HFFc6 (cell line): ENCODE data around the gene HBG1. TPM values are rescaled to one million over a fixed set of nuclear protein-coding genes. Genes with fewer than 3 reads are reported as not detected.

Source experiments
- DNase-seq: peaks from one replicate; pipeline ENCODE4 v3.0.0-alpha.2; 2018
- H3K27ac Mint-ChIP-seq: 2 replicates; pipeline ENCODE4 v1.8.0; 2020; ENCODE audit warnings: mild to moderate bottlenecking, mixed read lengths
- H3K27me3 Mint-ChIP-seq: 2 replicates; pipeline ENCODE4 v1.8.0; 2021; ENCODE audit warnings: mild to moderate bottlenecking, moderate library complexity, mixed read lengths; ENCODE audit not compliant: insufficient read depth
- H3K36me3 Mint-ChIP-seq: 2 replicates; pipeline ENCODE4 v1.8.0; 2021; ENCODE audit warnings: low read depth, mixed read lengths
- H3K4me1 Mint-ChIP-seq: 2 replicates; pipeline ENCODE4 v1.8.0; 2020; ENCODE audit warnings: low read depth, mixed read lengths
- H3K4me3 Mint-ChIP-seq: 2 replicates; pipeline ENCODE4 v1.8.0; 2020; ENCODE audit warnings: mild to moderate bottlenecking, moderate library complexity, mixed read lengths
- H3K9me3 Mint-ChIP-seq: 2 replicates; pipeline ENCODE4 v1.8.0; 2020; ENCODE audit warnings: mild to moderate bottlenecking, mixed read lengths
- total RNA-seq, 6 experiments: library from RNA; stranded (reverse); fragmentation: NEBNext Ultra II Directional; extraction: Animal tissue kit (Norgen Biotek cat#: 25700); gene quantifications; 2 replicates in 1 of 6; 3 replicates in 5 of 6; pipeline ENCODE4 v1.2.3, GENCODE V29; 2021
- TF ChIP-seq, protein P1 (sequence below): fragments of 200-600 bp; sonication (generic); IDR thresholded peaks from 2 replicates; pipeline ENCODE4 v1.5.0; 2021; ENCODE audit warnings: antibody characterized with exemption, mild to moderate bottlenecking

Gene HBG1
- total RNA-seq, 6 experiments from 2014 or later = not detected

DNA sequence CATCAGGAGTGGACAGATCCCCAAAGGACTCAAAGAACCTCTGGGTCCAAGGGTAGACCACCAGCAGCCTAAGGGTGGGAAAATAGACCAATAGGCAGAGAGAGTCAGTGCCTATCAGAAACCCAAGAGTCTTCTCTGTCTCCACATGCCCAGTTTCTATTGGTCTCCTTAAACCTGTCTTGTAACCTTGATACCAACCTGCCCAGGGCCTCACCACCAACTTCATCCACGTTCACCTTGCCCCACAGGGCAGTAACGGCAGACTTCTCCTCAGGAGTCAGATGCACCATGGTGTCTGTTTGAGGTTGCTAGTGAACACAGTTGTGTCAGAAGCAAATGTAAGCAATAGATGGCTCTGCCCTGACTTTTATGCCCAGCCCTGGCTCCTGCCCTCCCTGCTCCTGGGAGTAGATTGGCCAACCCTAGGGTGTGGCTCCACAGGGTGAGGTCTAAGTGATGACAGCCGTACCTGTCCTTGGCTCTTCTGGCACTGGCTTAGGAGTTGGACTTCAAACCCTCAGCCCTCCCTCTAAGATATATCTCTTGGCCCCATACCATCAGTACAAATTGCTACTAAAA lies 22.8 kb downstream of the HBG1 start, which contains the start of gene HBB:
TSS of gene HBB (minus strand) at position 340 of the 579 bp plus-strand sequence. CDS start at position 290, 50 bp downstream.
- DNase-seq = no peak
- no peak within 1 kb of the TSS for H3K27ac Mint-ChIP-seq
- no peaks in the 10 kb centered on the region for H3K36me3 Mint-ChIP-seq
- TF ChIP-seq, protein P1, sequence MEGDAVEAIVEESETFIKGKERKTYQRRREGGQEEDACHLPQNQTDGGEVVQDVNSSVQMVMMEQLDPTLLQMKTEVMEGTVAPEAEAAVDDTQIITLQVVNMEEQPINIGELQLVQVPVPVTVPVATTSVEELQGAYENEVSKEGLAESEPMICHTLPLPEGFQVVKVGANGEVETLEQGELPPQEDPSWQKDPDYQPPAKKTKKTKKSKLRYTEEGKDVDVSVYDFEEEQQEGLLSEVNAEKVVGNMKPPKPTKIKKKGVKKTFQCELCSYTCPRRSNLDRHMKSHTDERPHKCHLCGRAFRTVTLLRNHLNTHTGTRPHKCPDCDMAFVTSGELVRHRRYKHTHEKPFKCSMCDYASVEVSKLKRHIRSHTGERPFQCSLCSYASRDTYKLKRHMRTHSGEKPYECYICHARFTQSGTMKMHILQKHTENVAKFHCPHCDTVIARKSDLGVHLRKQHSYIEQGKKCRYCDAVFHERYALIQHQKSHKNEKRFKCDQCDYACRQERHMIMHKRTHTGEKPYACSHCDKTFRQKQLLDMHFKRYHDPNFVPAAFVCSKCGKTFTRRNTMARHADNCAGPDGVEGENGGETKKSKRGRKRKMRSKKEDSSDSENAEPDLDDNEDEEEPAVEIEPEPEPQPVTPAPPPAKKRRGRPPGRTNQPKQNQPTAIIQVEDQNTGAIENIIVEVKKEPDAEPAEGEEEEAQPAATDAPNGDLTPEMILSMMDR = no peak
- H3K4me1 Mint-ChIP-seq = peaks cover 14% of the 10 kb centered on the region
- H3K4me3 Mint-ChIP-seq = no peak within 1 kb of the TSS
- no peaks in the 10 kb centered on the region for H3K9me3 Mint-ChIP-seq
- no peaks in the 10 kb centered on the region for H3K27me3 Mint-ChIP-seq

DNA sequence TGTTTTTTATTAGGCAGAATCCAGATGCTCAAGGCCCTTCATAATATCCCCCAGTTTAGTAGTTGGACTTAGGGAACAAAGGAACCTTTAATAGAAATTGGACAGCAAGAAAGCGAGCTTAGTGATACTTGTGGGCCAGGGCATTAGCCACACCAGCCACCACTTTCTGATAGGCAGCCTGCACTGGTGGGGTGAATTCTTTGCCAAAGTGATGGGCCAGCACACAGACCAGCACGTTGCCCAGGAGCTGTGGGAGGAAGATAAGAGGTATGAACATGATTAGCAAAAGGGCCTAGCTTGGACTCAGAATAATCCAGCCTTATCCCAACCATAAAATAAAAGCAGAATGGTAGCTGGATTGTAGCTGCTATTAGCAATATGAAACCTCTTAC lies 24.2 kb downstream of the HBG1 start:
- H3K4me3 Mint-ChIP-seq = no peak overlapping the region
- H3K27me3 Mint-ChIP-seq = no peaks in the 10 kb centered on the region
- H3K27ac Mint-ChIP-seq = no peak overlapping the region
- TF ChIP-seq, protein P1 = no peak
- DNase-seq = no peak
- H3K9me3 Mint-ChIP-seq = no peaks in the 10 kb centered on the region
- peaks cover 14% of the 10 kb centered on the region for H3K4me1 Mint-ChIP-seq
- no peaks in the 10 kb centered on the region for H3K36me3 Mint-ChIP-seq

DNA sequence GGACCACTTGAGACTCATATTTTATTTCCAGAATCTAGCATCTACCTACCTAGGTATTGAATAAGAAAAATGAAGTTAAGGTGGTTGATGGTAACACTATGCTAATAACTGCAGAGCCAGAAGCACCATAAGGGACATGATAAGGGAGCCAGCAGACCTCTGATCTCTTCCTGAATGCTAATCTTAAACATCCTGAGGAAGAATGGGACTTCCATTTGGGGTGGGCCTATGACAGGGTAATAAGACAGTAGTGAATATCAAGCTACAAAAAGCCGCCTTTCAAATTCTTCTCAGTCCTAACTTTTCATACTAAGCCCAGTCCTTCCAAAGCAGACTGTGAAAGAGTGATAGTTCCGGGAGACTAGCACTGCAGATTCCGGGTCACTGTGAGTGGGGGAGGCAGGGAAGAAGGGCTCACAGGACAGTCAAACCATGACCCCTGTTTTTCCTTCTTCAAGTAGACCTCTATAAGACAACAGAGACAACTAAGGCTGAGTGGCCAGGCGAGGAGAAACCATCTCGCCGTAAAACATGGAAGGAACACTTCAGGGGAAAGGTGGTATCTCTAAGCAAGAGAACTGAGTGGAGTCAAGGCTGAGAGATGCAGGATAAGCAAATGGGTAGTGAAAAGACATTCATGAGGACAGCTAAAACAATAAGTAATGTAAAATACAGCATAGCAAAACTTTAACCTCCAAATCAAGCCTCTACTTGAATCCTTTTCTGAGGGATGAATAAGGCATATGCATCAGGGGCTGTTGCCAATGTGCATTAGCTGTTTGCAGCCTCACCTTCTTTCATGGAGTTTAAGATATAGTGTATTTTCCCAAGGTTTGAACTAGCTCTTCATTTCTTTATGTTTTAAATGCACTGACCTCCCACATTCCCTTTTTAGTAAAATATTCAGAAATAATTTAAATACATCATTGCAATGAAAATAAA lies 24.8 kb downstream of the HBG1 start:
- no peak overlapping the region for H3K4me3 Mint-ChIP-seq
- TF ChIP-seq, protein P1 = no peak
- H3K36me3 Mint-ChIP-seq = no peaks in the 10 kb centered on the region
- H3K27me3 Mint-ChIP-seq = no peaks in the 10 kb centered on the region
- H3K9me3 Mint-ChIP-seq = no peaks in the 10 kb centered on the region
- DNase-seq = no peak
- no peak overlapping the region for H3K27ac Mint-ChIP-seq
- H3K4me1 Mint-ChIP-seq = peaks cover 14% of the 10 kb centered on the region

DNA sequence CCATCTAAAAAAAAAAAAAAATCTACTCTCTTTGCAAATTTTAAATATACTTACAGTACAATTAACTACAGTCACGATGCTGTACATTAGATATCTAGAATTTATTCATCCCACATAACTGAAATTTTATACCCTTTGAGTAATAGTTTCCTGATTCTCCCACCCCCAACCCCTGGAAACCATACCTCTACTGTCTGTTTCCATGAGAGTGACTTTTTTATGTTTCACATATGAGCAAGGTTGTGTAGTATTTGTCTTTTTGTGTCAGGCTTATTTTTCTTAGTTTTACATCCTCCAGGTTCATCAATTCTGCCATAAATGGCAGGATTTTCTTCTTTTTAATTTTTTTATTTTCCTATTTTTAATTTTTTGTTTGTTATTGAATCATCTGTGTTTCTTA lies 26.0 kb downstream of the HBG1 start:
- no peak overlapping the region for H3K27ac Mint-ChIP-seq
- H3K36me3 Mint-ChIP-seq = no peaks in the 10 kb centered on the region

DNA sequence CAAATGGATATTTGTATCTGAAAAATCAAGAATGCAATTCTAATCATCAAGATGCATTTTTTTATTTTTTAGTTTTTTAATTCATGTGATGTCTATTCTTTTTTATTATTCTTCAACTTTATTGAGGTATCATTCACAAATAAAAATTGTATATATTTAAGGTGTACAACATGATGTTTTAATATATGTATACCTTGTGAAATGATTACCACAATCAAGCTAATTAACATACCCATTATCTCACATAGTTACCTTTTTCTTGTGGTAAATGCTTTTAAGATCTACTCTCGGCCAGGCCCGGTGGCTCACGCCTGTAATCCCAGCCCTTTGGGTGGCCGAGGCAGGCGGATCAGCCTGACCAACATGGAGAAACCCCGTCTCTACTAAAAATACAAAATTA lies 26.5 kb downstream of the HBG1 start:
- Mint-ChIP-seq H3K27me3 (no peaks in the 10 kb centered on the region; the same call in 1 of the 2 replicates), H3K27ac (no peak overlapping the region), H3K4me1 (peaks cover 13% of the 10 kb centered on the region), H3K36me3 (no peaks in the 10 kb centered on the region), H3K9me3 (no peaks in the 10 kb centered on the region), H3K4me3 (no peak overlapping the region)
- TF ChIP-seq, protein P1 = no peak
- no peak for DNase-seq

More for the DNA sequence above, 26.0 kb downstream of the HBG1 start:
- Mint-ChIP-seq H3K9me3 (no peaks in the 10 kb centered on the region), H3K4me3 (no peak overlapping the region), H3K4me1 (peaks cover 14% of the 10 kb centered on the region), H3K27me3 (no peaks in the 10 kb centered on the region; the same call in 1 of the 2 replicates)
- TF ChIP-seq, protein P1 = no peak
- no peak for DNase-seq
